HCT116 (cell line): ENCODE data around the gene BDH1. TPM values are rescaled to one million over a fixed set of nuclear protein-coding genes. Genes with fewer than 3 reads are reported as not detected.
A peak's percentile ranks its signal among the peaks of the same experiment; 100 is the strongest.

ENCODE experiments used
- ATAC-seq: fragments of 200-7000 bp; cut with Tn5 transposase; 2 replicates; pipeline ENCODE4 v1.9.1; 2020; ENCODE audit warnings: mild to moderate bottlenecking, moderate library complexity
- BruUV-seq: library from RNA; stranded (reverse); fragments of 400-500 nt; replicated peaks from 2 replicates; lab custom pipeline; 2021; lab: Mats Ljungman, UMichigan
- CTCF ChIA-PET: fragments of 300-600 bp; sonication (Branson Sonifier 250); formaldehyde crosslinking; loops from one replicate; lab custom pipeline; 2021; ENCODE audit warnings: antibody characterized with exemption; lab: Charles Lee
- POLR2A ChIA-PET: fragments of 300-600, 350-600 bp; sonication (Branson Sonifier 250); formaldehyde crosslinking; loops from one replicate; lab custom pipeline; 2021; ENCODE audit warnings: antibody characterized with exemption; lab: Charles Lee
- RAD21 ChIA-PET, 2 experiments: fragments of 300-600 bp; sonication (Branson Sonifier 250); formaldehyde crosslinking; loops; one replicate each; lab custom pipeline; 2023; ENCODE audit warnings: low total read pairs in 2 of 2; ENCODE audit not compliant: uncharacterized antibody in 2 of 2, unreplicated experiment in 2 of 2, low non-redundant PET in 1 of 2; lab: Charles Lee
- DNase-seq: peaks from one replicate; pipeline ENCODE4 v3.0.0-alpha.2; 2010; ENCODE audit warnings: low read depth, low spot score
- H2AFZ ChIP-seq: fragments of 200-600 bp; shearing (Covaris generic), sonication (generic); 2 replicates; pipeline ENCODE4 v1.6.1; 2017; ENCODE audit warnings: low read depth, mixed run types, mixed read lengths, antibody characterized with exemption, low read length; ENCODE audit not compliant: poor library complexity, severe bottlenecking
- H3K27ac ChIP-seq: 2 replicates; pipeline ENCODE4 v1.5.1; 2012; ENCODE audit warnings: low read depth, low read length
- H3K27me3 ChIP-seq: fragments of 200-600 bp; sonication (generic); 2 replicates; pipeline ENCODE4 v1.6.1; 2016; ENCODE audit warnings: mixed run types, low read length, mixed read lengths; ENCODE audit not compliant: insufficient read depth
- H3K36me3 ChIP-seq, 2 experiments: fragments of 200-500 bp in 1 of 2; fragments of 200-600 bp in 1 of 2; sonication (Bioruptor generic) in 1 of 2; sonication (generic) in 1 of 2; 2 replicates each; pipeline versions ENCODE4 v1.5.1 to v1.6.1; 2014 to 2016; ENCODE audit warnings: low read length in 2 of 2, inconsistent platforms in 1 of 2, mixed read lengths in 1 of 2, mixed run types in 1 of 2; ENCODE audit not compliant: insufficient read depth in 2 of 2, control insufficient read depth in 1 of 2
- H3K4me1 ChIP-seq, 2 experiments: fragments of 200-600 bp in 1 of 2; sonication (generic) in 1 of 2; 2 replicates each; pipeline versions ENCODE4 v1.5.1 to v1.6.1; 2012 to 2017; ENCODE audit warnings: low read length in 2 of 2, inconsistent platforms in 1 of 2, mild to moderate bottlenecking in 1 of 2, mixed read lengths in 1 of 2, mixed run types in 1 of 2, moderate library complexity in 1 of 2; ENCODE audit not compliant: insufficient read depth in 2 of 2, control insufficient read depth in 1 of 2
- H3K4me2 ChIP-seq: fragments of 200-600 bp; sonication (generic); 2 replicates; pipeline ENCODE4 v1.6.1; 2017; ENCODE audit warnings: mixed run types, low read length, mixed read lengths
- H3K4me3 ChIP-seq, 2 experiments: fragments of 200-600 bp in 1 of 2; sonication (generic) in 1 of 2; replicated peaks in 1 of 2; 2 replicates each; pipeline ENCODE4 v1.5.1; 2011 to 2016; ENCODE audit warnings: low read length in 2 of 2, control low read depth in 1 of 2, low read depth in 1 of 2, mild to moderate bottlenecking in 1 of 2, mixed read lengths in 1 of 2, mixed run types in 1 of 2
- H3K79me2 ChIP-seq: fragments of 200-600 bp; sonication (generic); 2 replicates; pipeline ENCODE4 v1.6.1; 2017; ENCODE audit warnings: mild to moderate bottlenecking, mixed run types, low read length, moderate library complexity, mixed read lengths; ENCODE audit not compliant: insufficient read depth
- H3K9ac ChIP-seq: fragments of 200-600 bp; sonication (generic); 2 replicates; pipeline ENCODE4 v1.6.1; 2016; ENCODE audit warnings: low read length, mixed read lengths
- H3K9me2 ChIP-seq: fragments of 200-600 bp; sonication (generic), shearing (Covaris generic); 2 replicates; pipeline ENCODE4 v1.6.1; 2017; ENCODE audit warnings: mixed run types, mild to moderate bottlenecking, moderate library complexity; ENCODE audit not compliant: insufficient read depth
- H3K9me3 ChIP-seq, 2 experiments: fragments of 200-500 bp in 1 of 2; fragments of 200-600 bp in 1 of 2; sonication (Bioruptor generic) in 1 of 2; sonication (generic) in 1 of 2; 2 replicates each; pipeline ENCODE4 v1.6.1; 2014 to 2017; ENCODE audit warnings: low read length in 2 of 2, mixed read lengths in 2 of 2, inconsistent platforms in 1 of 2, low read depth in 1 of 2, mild to moderate bottlenecking in 1 of 2, mixed run types in 1 of 2, moderate library complexity in 1 of 2; ENCODE audit not compliant: control insufficient read depth in 1 of 2, insufficient read depth in 1 of 2
- H4K20me1 ChIP-seq: fragments of 200-600 bp; sonication (generic), shearing (Covaris generic); 2 replicates; pipeline ENCODE4 v1.6.1; 2017; ENCODE audit warnings: mixed run types, mild to moderate bottlenecking, moderate library complexity; ENCODE audit not compliant: insufficient read depth
- ELF1 ChIP-seq: IDR thresholded peaks from 2 replicates; pipeline ENCODE4 v1.6.1; 2012; ENCODE audit warnings: low read depth, borderline replicate concordance
- EZH2 ChIP-seq: fragments of 200-600 bp; sonication (generic); IDR thresholded peaks from 2 replicates; pipeline ENCODE4 v1.6.1; 2017; ENCODE audit warnings: antibody characterized with exemption, mixed run types
- FOSL1 ChIP-seq: IDR thresholded peaks from 2 replicates; pipeline ENCODE4 v1.6.1; 2012; ENCODE audit warnings: low read depth
- JUND ChIP-seq: IDR thresholded peaks from 2 replicates; pipeline ENCODE4 v1.6.1; 2012
- POLR2A ChIP-seq: IDR thresholded peaks from 2 replicates; pipeline ENCODE4 v1.7.0; 2011; ENCODE audit warnings: borderline replicate concordance; ENCODE audit not compliant: insufficient read depth, insufficient read length; ENCODE audit errors: extremely low read depth
- SP1 ChIP-seq: IDR thresholded peaks from 2 replicates; pipeline ENCODE4 v1.6.1; 2012; ENCODE audit warnings: low read depth
- TCF7L2 ChIP-seq: IDR thresholded peaks from 2 replicates; pipeline ENCODE4 v1.7.0; 2011; ENCODE audit warnings: borderline replicate concordance, inconsistent platforms; ENCODE audit not compliant: insufficient read depth, insufficient read length; ENCODE audit errors: extremely low read depth
- YY1 ChIP-seq: IDR thresholded peaks from 2 replicates; pipeline ENCODE4 v1.6.1; 2011; ENCODE audit warnings: low read length, low read depth, moderate library complexity, mild to moderate bottlenecking; ENCODE audit not compliant: insufficient replicate concordance; ENCODE audit errors: extremely low read depth
- ZNF274 ChIP-seq: fragments of 200-500 bp; sonication (Bioruptor generic); IDR thresholded peaks from 2 replicates; pipeline ENCODE4 v1.6.1; 2014; ENCODE audit warnings: mild to moderate bottlenecking, low read depth, low read length, inconsistent platforms
- intact Hi-C: fragments of 100-400 bp; cut with micrococcal nuclease; formaldehyde crosslinking; loops from 2 replicates; pipeline ENCODE4 v1.10.0; 2022
- total RNA-seq: library from RNA; stranded (reverse); gene quantifications from one replicate; pipeline ENCODE4 v1.2.1, GENCODE V29; 2021; ENCODE audit not compliant: unreplicated experiment
- TF ChIP-seq, protein P1 (sequence below): IDR thresholded peaks from 2 replicates; pipeline ENCODE4 v1.6.1; 2012; ENCODE audit warnings: low read depth

BDH1 gene
- total RNA-seq, 1 experiment from 2014 or later, result 26.6 TPM

DNA sequence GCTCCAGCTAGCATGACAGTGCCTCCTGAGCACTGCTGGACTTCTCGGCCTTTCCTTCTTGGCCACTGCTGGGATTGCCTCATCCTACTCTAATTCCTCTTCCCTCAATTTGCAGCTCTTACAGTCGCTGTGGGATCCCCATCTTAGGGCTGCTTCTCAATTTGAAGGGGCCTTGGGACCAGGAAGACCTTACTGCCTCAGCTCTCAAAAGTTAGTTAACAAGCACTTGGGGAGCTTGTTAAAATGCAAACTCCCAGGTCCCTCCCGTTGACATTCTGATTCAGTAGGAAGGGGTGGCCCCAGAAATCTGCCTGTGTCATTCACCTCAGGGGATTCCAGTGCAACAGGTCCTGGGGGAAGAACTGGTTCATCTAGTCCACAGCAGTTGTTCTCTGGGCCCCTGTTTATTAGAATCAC, 14.8 kb downstream of the BDH1 start:
- DNase-seq, result no peak
- Histone ChIP-seq H2AFZ (no peak overlapping the region), H3K36me3 (no peaks in the 10 kb centered on the region), H3K9me3 (no peaks in the 10 kb centered on the region), H3K79me2 (no peaks in the 10 kb centered on the region), H4K20me1 (no peaks in the 10 kb centered on the region), H3K9ac (no peak overlapping the region), H3K27me3 (no peaks in the 10 kb centered on the region), H3K27ac (no peak overlapping the region), H3K4me2 (peak overlapping the region; percentile 18; the same call in 1 of the 2 replicates), H3K9me2 (no peaks in the 10 kb centered on the region), H3K4me1 (peaks cover 6 to 30% of the 10 kb centered on the region in 2 experiments), H3K4me3 (no peak overlapping the region)
- ChIA-PET CTCF (no interaction called here), RAD21 (no interaction called here), POLR2A (no interaction called here)
- intact Hi-C loops, result no loop called here
- BruUV-seq, result no TSS peak
- ATAC-seq, result no peak
- TF ChIP-seq TCF7L2 (no peak), SP1 (peak; percentile 49), EZH2 (no peak)

DNA sequence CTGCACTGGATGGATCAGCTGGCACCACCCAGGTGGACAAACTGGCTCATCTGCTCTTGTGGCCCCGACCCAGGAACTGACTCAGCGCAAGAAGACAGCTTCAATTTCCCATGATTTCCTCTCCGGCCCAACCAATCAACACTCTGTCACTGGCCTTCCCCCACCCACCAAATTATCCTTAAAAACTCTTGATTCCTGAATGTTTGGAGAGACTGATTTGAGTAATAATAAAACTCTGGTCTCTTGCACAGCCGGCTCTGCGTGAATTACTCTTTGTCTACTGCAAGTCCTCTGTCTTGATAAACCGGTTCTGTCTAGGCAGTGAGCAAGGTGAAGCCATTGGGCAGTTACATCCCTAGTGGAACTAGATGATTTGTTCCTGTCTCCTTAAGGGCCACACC, 16.1 kb downstream of the BDH1 start:
- ChIA-PET CTCF (no interaction called here), POLR2A (no interaction called here), RAD21 (no interaction called here)
- H3K27ac ChIP-seq, result peak overlapping the region; percentile 8; the same call in 1 of the 2 replicates
- BruUV-seq, result no TSS peak
- no peaks in the 10 kb centered on the region for H3K79me2 ChIP-seq
- no peaks in the 10 kb centered on the region for H4K20me1 ChIP-seq
- H2AFZ ChIP-seq, result no peak overlapping the region
- H3K9ac ChIP-seq, result no peak overlapping the region
- H3K9me2 ChIP-seq, result no peaks in the 10 kb centered on the region
- intact Hi-C loops, result no loop called here
- H3K4me3 ChIP-seq, result peak overlapping the region in 1 of 2 experiments; percentile 9; a peak in 1 of 4 replicates
- no peaks in the 10 kb centered on the region for H3K9me3 ChIP-seq
- H3K27me3 ChIP-seq, result no peaks in the 10 kb centered on the region
- peak; percentile 87 for ATAC-seq
- peak; percentile 63 for DNase-seq
- peaks cover 6 to 30% of the 10 kb centered on the region in 2 experiments for H3K4me1 ChIP-seq
- H3K36me3 ChIP-seq, result no peaks in the 10 kb centered on the region
- peak overlapping the region; percentile 49 for H3K4me2 ChIP-seq
- TF ChIP-seq SP1 (peak; percentile 53), ZNF274 (no peak), FOSL1 (peak; percentile 36; the same call in 1 of the 2 replicates), JUND (peak; percentile 39; the same call in 1 of the 2 replicates), YY1 (no peak), ELF1 (no peak), POLR2A (no peak)
- TF ChIP-seq, protein P1, sequence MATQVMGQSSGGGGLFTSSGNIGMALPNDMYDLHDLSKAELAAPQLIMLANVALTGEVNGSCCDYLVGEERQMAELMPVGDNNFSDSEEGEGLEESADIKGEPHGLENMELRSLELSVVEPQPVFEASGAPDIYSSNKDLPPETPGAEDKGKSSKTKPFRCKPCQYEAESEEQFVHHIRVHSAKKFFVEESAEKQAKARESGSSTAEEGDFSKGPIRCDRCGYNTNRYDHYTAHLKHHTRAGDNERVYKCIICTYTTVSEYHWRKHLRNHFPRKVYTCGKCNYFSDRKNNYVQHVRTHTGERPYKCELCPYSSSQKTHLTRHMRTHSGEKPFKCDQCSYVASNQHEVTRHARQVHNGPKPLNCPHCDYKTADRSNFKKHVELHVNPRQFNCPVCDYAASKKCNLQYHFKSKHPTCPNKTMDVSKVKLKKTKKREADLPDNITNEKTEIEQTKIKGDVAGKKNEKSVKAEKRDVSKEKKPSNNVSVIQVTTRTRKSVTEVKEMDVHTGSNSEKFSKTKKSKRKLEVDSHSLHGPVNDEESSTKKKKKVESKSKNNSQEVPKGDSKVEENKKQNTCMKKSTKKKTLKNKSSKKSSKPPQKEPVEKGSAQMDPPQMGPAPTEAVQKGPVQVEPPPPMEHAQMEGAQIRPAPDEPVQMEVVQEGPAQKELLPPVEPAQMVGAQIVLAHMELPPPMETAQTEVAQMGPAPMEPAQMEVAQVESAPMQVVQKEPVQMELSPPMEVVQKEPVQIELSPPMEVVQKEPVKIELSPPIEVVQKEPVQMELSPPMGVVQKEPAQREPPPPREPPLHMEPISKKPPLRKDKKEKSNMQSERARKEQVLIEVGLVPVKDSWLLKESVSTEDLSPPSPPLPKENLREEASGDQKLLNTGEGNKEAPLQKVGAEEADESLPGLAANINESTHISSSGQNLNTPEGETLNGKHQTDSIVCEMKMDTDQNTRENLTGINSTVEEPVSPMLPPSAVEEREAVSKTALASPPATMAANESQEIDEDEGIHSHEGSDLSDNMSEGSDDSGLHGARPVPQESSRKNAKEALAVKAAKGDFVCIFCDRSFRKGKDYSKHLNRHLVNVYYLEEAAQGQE, result no peak
